HL-60/S4 (cell line): ENCODE data around the gene TMEM97.

Experiments
- in situ Hi-C: fragments of 300-500 bp; cut with MboI; formaldehyde crosslinking; loops from 2 replicates; pipeline ENCODE4 v1.14.3; 2022; ENCODE audit warnings: low sequenced_read_pairs

The TMEM97 gene

DNA sequence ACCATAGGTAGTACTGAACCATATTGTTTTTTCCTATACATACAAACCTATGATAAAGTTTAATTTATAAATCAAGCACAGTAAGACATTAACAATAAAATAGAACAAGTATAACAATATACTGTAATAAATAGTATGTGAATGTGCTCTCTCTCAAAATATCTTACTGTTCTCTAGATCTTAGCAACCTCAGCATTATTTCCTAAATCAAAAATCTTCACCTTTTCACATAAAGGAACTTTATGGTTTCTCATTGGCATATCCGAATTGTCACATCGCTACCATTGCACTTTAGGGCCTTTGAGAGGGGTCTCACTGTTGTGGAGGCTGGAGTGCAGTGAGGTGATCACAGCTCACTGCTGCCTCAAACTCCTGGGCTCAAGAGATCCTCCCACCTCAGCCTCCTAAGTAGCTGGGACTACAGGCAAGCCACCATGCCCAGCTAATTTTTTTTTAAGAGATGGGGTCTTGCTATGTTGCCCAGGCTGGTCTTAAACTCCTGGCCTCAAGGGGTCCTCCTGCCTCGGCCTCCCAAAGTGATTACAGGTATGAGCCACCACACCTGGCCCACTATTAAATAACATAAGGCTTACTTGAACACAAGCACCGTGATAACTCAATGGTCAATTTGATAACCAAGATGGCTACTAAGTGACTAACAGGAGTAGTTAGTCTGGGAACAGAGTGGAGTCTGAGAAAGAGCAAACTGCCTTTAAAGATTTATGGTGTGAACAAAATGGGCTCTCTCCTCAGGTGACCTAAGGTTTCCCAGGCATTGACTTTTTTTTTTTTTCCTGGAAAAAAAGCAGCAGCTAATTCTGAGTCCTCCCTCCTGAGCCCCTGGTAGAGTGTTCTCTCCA, 2.9 kb upstream of the TMEM97 start:
- in situ Hi-C loops, result no loop called here

DNA sequence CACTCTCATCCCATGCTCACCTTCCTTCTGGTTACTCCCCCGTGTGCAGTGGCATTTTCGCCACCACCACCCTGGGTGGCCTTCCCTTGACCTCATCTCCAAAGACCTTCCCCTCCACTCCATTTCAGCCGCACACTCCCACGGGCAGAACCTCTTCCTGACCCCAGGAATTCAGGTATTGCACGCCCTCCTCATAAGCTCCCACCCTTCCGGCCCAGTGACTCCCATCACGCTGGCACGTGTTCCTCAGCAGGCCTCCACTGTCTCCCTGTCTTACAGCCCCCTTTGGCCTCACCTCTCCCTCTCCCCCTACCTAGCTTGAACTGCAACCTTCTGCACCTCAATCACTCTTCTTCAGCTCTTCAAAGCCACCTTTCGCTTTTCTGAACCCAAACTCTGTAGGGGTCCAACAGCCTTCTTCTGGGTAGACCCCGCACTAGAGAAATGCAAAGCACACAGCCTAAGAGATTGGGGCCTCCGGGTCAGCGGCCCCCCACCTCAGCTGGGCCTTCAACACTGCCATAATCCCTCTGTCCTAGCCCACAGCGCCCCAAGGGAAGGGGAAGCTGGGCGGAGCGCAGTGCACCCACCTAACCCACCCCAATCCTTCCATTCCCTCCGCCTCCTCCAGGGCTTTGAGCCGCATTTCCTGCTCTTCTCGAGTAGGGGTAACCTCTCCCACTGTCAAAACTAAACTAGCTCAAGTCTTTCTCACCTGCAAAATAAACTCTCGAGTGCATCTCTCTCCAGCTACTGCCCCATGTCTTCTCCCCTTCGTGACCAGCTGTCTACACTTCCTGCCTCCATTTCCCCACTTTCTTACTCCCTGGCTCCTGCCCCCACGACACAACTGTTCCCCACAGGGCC, 1.7 kb upstream of the TMEM97 start:
- in situ Hi-C loops, result no loop called here

DNA sequence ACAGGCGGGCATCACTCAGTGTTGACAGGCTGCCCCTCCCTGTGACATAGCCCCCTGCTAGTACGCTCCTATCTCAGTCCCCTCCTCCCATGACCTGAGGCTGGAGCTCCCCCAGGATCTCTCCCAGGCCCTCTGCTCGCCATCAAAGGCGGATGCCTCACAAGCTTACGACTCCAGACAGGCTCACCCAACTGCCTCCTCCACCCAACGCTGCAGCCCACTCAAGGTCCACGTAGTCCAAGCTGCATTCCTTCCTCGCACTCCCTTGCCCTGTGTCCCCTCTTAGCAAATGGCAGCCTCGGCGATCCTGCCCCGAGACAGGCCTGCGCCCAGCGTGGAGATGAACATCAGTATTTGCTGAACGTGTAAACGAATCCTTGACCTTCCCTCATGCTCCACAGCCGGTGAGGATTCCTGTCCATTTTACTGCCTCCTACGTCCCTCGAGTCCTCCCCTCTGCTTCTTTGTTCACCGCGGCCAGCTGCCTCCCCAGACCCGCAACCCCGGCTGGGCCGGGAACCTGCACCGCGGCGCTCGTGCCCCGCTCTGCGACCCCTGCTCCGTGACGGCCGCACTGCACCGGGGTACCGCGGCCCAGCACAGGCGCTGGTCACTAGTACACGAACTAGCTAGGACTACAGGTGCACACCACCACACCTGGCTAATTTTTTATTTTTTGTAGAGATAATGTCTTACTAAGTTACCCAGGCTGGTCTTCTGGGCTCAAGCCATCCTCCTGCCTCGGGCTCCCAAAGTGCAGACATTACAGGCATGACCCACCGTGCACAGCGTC, 838 bp upstream of the TMEM97 start:
- in situ Hi-C loops, result no loop called here

DNA sequence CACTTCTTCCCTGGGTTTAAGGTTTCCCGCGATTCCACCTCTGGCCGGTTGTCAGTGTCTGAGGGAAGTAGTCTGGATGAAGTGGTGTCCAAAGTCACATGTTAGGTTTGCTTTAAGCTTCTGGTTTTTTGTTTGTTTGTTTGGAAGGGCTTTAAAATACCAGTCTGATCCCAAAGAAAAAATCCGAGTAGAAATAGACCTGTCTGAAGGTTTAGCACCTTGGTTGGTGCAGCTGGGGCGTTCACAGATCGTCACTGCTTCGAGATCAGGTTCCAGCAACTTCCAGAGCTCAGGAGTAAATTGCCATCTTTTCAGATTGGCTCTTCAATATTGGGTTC, 567 bp downstream of the TMEM97 start:
- in situ Hi-C loops, result no loop called here

DNA sequence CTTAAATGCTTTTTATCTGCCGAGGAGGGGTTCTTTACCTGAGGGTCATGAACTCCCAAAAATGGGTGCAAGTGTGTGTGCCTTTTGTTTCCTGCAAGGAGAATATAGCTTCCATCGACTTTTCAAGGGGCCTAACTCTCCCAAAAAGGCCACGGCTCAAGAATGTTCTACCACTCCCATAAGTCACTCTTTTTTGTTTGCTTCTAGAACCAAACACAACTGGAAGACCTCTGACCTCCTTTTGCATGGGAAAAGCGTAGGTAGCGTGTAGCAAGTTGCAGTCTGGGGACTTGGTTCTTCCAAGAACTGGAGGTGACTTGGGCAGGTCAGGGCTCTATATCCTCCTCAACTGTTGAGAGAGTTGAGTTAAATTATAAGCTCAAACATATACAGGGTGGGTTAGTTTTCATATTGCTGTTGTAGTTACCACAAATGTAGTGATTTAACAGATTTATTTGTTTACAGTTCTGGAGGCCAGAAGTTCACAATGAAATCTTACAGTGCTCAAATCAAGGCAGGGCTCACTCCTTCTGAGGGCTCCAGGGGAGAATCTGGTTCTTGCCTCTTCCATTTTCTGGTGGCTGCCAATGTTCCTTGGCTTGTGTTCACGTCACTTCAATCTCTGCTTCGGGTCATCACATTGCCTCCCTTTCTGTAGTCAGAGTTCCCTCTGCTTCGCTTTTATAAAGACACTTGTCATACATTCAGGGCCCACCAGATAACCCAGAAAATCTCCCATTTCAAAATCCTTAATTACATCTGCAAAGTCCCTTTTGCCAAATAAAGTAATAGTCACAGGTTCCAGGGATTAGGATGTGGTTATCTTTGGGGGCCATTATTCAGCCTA, 1.4 kb downstream of the TMEM97 start:
- in situ Hi-C loops, result no loop called here

DNA sequence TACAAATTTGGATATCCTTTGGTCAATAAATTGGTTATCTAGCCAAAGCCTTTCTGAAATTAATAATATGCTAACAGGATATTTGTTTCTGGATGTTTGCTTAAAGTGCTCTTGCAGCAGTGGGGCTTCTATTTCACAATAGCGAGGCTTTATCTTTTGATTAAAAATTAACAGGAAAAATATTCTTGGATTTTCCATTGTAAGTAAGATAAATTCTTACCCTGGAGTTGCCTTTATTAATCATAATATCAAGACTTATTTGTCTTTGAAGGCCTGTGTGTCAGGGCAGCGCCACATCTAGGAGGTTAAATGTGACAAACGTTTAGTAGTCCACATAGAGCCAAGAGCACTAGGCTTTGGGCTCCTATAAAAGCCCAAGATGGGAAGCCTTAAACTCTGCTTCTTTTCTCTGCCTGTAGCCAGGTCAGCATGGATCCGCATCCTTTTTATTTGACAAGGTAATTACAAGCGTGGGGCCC, 5.3 kb downstream of the TMEM97 start:
- in situ Hi-C loops, result no loop called here

DNA sequence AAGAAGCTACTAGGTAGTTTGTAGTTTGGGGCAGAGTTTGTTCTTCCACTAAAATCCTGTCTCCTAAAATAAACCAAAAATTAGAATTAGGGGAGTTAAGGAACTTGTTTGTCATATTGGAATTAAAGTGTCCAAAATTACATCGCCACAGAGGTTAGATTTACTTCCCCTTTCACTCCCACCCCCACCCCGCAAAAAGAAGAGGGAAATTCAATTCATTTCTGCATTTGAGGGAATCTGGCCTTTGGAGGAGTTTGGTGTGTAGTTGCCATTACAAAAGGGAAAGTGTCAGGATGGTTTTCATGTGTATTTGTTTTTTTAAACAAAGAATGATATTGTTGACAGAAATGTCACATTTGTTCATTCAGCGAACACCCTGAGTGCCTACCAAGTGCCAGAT, 5.8 kb downstream of the TMEM97 start:
- in situ Hi-C loops, result no loop called here

DNA sequence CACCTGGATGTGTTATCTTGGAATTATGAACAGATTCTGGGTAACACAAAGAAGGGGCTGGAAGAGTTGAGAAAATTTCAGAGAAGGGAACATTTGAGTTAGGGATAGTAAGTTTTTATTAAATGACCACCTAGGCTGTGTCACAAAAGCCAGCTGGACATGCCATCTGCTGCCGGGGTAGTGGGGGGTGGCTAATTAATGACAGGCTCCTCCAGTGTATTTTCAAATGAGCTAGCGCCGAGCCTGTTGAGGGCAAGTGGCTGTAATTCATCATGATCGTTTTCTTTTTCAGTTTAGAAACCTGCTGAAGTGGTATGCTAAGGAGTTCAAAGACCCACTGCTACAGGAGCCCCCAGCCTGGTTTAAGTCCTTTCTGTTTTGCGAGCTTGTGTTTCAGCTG, 6.2 kb downstream of the TMEM97 start:
- in situ Hi-C loops, result no loop called here

DNA sequence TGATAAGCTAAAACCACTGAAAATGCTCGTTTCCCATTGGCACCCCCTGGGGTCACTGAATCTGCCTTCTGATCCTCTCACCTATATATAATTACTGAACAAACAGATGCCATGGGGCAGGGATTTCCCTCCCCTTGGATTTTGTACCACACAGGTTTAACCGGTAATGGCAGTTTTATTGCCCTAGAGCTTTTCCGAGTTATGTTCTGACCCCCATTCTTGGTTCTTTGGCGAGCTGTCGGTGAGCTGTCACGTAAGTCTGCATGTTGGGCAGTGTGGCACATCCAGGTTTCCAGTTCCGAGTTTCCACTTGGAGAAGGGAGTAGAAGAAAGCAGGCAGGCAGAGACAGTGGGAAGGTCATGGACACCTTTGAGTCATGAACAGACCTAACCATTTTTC, 7.1 kb downstream of the TMEM97 start:
- in situ Hi-C loops, result no loop called here

DNA sequence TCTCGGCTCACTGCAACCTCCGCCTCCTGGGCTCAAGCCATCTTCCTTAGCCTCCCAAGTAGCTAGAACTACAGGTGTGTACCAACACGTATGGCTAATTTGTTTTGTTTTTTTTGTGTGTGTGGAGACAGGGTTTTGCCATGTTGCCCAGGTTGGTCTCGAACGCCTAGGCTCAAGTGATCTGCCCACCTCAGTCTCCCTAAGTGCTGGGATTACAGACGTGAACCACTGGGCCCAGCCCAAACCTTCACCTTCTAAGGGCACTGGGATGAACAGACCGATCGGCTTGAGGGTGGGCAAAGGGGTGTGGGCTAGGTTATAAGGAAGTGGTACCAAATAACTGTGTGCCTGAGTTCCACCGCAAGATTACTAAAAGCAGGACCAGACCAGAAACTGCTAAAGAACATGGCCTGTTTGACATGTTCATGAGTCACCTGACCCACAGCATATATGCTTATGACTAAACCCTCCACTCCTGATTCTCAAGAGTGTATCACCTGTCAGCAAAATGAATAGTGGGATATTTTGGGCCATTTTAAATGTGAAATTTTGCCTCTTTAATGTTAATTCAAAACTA, 8.1 kb downstream of the TMEM97 start:
- in situ Hi-C loops, result no loop called here

DNA sequence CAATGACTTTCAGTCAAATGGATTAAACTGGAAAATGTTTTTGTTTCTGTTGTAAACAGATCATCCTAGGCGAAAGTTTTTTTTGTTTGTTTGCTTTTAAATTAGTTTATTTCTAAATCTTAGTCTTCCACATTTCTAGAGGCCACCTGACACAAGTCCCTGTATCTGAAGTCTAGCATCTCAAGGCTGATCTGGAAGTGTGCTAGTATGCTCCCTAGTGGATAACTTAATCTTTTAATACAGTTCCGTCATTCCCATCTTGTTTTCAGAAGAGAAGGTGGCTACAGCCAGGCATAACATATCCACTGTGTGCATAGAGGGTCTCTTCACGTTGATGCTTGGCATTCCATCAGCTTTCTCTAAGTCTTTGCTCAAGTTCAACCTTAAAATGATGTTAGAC, 8.7 kb downstream of the TMEM97 start:
- in situ Hi-C loops, result no loop called here

DNA sequence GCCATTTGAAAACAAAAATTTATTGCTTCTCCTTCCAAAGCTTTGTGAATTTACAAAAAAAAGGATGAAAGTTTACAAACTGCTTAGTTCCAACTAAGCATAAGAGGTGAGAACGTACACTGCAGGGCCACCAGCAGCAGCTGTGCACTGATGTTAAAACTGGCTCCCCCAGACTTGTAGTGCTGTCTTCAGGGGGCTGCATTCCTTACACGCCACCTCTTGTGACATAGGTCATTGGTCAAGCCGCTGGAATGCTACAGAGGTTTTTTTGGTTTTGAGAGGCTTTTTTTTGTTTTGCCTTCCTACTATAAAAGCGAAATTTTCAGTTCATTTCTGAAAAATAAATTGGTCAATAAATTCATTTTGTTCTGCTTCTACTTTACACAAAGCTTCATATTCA, 9.3 kb downstream of the TMEM97 start:
- in situ Hi-C loops, result no loop called here

DNA sequence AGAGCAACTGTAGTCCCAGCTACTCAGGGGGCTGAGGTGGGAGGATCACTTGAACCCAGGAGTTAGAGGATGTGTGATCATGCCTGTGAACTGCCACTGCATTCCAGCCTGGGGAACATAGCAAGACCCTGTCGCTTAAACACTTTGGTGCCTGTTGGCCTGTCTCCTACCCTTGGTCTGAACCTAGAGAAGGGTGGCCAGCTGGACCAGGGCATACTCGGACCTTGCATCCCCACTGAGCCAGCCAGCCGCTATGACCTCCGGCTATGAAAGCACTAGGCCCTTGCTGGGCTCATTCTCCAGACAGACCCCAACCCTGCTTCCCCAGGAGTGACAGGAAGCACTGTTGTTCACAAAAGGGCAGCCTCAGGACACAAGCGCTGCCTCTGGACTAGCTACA, 11.7 kb downstream of the TMEM97 start:
- in situ Hi-C loops, result no loop called here

DNA sequence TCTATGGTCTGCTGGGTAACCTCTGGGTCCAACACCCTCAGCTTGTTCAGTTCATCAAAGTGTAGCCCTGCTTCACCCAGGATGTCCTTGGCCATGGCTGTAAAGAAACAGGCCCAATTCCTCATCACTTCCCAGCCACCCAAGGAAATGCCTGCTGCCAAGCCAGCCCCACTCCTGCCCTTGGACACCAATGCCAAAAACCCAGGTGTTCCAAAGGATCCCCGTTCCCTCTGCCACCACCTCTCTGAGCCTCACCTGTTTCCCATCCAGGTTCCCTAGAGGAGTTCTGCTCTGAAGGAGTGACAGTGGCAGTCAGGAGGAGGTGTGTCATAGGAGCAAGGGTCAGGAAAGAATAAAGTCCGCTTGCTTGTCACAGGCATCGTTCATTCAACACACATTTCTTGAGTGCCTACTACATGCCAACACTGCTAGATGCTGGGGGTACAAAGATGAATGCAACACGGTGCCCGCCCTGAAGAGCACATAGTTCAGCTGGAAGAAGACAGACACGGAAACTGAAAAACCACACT, 13.0 kb downstream of the TMEM97 start:
- in situ Hi-C loops, result no loop called here

DNA sequence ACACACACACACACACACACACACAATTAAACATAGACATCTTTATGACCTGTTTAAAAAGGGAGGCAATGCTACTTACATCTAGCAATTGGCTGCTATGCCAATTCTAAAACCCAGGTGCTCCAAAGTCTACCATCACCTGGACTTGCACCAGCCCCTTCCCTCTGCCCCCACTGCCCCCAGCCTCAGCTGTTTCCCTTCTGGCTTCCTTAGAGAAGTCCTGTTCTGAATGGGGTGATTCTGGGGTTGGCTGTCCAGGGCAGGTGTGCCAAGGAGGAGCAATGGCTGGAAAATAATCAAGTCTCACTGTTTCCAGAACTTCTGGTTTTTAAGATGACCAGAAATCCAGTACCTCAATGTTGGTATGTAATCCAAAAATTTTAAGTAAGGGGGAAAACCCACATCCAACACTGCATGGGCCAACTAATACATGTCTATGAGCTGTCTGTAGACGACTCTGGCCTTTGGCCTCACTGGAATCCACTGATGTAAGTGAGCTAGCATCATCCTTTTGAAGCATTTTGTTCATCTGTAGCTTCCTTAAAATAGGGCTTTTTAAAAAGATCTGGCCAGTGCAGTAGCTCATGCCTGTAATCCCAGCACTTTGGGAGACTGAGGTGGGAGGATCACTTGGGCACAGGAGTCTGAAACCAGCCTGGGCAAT, 14.2 kb downstream of the TMEM97 start:
- in situ Hi-C loops, result no loop called here

DNA sequence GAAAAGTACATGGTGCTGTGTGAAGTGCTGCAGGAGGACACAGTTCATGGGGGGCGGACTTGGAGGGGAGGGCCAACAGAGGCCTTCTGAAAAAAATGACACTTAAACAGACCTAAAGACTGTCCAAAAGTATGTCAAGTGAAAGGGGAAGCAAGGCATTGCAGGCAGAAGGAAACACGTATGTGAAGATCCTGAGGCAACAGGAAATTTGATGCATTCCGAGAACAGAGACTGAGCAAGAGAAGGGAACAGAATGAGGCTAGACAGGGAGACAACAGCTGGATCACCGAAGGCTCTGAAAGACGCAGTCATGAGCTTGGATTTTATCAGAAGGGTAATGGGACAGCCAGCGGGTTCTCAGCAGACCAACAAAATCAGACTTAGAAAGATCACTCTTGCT, 15.2 kb downstream of the TMEM97 start:
- in situ Hi-C loops, result no loop called here

DNA sequence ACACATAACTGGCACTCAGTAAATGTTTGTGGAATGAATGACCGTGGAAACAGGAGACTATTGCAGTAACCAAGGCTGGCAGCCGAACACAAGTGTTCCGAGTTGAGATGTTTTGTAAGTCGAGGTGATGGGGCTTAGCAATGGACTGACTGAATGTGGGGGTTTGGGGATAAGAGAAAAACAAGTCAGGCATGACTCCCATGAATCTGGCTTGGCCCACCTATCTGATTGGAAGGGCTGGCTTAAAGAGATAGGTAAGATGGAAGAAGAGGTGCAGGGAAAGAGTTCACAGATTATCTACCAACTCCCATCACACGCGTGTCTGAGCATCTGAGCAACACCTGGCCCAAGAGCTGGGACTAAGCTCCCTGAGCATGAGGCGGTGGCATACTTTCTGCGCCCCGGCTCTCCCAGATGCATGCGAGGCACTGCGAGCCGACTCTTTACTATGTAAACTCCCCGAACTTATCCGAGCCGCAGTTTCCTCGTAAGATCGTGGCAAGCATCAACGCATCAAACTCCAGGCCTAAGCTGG, 15.7 kb downstream of the TMEM97 start:
- in situ Hi-C loops, result no loop called here

DNA sequence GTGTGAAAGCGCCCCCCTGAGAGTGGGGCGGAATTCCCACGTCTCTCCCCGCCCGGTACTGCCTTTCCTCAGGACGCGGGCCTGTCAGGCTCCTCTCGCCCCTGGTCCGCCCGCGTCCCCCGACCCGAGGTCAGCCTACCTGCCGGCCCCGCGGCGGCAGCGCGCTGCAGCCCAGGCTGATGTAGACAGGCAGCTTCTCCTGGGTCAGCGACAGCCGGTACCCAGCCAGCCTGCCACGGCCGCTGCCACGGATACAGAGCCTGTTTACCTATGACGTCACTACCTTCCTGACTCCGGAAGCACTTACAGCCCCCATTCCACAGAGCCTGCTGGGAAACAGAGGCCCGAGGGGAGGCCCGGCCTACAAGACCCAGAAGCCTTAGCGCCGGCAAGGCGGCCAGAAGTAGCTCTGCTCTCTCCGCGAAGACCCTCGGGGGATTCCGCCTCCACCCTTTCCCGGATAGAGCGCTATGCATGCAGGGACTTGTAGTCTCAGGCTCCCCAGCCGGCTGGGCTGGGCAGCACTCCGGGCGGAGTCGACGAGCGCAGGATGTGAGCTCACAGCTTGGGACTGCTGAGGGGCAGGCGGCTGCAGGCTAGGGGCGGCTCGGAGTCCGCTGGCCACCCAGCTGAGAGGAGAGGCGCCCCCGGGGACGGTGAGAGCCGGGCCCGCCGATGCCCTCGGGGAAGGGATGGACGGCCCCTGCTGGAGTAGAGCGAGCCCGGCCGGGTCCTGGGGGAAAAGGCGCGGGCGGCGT, 16.4 kb downstream of the TMEM97 start, which contains the start of the genes IFT20 and TNFAIP1:
Gene IFT20, minus strand, starts transcription at position 272 of the 758 bp plus-strand sequence. CDS start 3,487 bp downstream, outside the sequence.
Gene TNFAIP1, plus strand, starts transcription at position 561 of the 758 bp plus-strand sequence. CDS start 3,761 bp downstream, outside the sequence.
- in situ Hi-C loops, result no loop called here
